ENCODE data around the gene HEXD. TPM values are rescaled to one million over a fixed set of nuclear protein-coding genes. Genes with fewer than 3 reads are reported as not detected.

Gene HEXD
- total and polyA plus RNA-seq, 12 donors: 8.9 to 292 (median 43.8) TPM

DNA sequence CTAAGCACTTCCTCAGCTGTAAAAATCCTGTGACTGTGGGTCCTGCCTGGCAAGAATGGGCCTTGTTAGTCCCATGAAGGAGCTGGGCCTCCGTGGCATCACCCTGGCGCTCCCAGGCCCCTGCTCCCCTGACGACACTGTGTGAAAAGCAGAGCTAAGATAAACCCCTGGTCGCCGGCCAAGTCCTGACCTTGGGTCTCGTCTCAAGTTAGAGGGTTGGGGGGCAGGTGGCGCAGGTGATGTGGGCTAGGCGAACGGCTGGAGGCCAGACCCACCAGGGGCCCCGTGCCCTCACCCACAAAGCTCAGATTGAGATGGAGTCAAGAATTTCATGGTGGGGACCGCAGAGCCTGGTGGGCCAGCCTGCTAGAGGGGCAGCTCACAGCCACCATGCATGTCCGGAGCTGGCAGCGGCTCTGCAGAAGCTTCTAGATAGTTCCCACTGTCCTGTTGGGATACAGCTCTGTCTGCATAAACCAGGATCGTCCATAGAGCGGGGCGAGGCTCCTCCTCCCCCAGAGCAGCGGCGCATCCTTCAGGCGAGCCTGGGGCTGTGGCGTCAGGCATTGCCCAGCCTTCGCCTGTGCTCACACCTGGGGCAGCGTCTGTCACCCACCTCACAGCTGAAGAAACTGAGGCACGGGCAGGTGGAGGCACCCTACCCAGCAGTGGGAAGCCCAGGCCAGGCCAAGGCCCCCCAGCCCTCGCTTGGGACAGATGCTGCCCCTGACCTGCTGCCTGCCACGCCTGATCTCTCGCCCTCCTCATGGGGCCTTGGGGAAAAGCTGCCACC, 20.4 kb downstream of the HEXD start:
- Histone ChIP-seq H3K4me1 (replicated peaks in 1 of 2) (peaks cover 5 to 6% of the 10 kb centered on the region in 2 donors), H3K4me3 (no peak overlapping the region), H3K27ac (no peak overlapping the region), H3K36me3 (replicated peaks in 1 of 2) (peaks cover 0 to 28% of the 10 kb centered on the region in 2 donors), H3K27me3 (no peaks in the 10 kb centered on the region), H3K9me3 (replicated peaks in 1 of 3) (no peaks in the 10 kb centered on the region)
- intact Hi-C loops (cut with DNase I): no loop called here
- DNase-seq: peak in 1 of 7 donors; percentile 52
- WGBS, 4 donors: 79 to 86% (median 80%) methylated on average over 11 to 26 of the region's 26 CpGs
- TF ChIP-seq, protein P1, sequence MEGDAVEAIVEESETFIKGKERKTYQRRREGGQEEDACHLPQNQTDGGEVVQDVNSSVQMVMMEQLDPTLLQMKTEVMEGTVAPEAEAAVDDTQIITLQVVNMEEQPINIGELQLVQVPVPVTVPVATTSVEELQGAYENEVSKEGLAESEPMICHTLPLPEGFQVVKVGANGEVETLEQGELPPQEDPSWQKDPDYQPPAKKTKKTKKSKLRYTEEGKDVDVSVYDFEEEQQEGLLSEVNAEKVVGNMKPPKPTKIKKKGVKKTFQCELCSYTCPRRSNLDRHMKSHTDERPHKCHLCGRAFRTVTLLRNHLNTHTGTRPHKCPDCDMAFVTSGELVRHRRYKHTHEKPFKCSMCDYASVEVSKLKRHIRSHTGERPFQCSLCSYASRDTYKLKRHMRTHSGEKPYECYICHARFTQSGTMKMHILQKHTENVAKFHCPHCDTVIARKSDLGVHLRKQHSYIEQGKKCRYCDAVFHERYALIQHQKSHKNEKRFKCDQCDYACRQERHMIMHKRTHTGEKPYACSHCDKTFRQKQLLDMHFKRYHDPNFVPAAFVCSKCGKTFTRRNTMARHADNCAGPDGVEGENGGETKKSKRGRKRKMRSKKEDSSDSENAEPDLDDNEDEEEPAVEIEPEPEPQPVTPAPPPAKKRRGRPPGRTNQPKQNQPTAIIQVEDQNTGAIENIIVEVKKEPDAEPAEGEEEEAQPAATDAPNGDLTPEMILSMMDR (IDR thresholded peaks at IDR 0.05): no peak
- TF ChIP-seq POLR2A (IDR thresholded peaks at IDR 0.05): no peak

DNA sequence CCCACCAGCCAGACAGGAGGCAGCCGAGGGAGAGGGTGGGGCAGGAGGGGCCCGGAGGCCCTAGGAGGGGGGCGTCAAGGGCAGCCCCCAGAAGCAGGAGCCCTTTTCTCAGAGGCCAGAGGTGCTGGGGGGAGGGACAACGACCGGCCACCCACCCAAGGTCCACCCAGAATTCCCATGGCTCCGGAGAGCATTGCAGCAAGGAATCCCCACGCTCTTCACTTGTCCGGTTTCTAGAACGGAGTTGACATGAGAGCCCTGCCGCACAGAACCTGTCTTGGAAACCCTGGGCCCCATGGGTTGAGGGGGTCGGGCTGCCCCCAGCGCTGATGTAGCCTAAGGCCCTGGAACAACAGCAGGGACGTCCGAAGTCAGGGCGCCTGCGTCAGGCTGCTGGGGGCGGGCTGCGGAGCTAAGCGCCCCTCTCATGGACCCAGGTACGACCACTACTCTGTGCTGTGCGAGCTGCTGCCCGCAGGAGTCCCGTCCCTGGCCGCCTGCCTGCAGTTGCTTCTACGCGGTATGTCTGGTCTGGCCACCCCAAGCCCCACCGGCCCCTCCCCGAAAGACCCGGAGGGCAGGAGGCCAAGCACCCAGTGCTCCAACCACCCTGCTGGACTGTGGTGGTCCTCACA, 21.2 kb downstream of the HEXD start:
- Histone ChIP-seq H3K4me1 (replicated peaks in 1 of 2) (peaks cover 9 to 11% of the 10 kb centered on the region in 2 donors), H3K9me3 (replicated peaks in 1 of 3) (no peaks in the 10 kb centered on the region), H3K36me3 (replicated peaks in 1 of 2) (peaks cover 0 to 26% of the 10 kb centered on the region in 2 donors), H3K27me3 (no peaks in the 10 kb centered on the region), H3K4me3 (no peak overlapping the region), H3K27ac (no peak overlapping the region)
- no peak for DNase-seq
- no peak for TF ChIP-seq POLR2A (IDR thresholded peaks at IDR 0.05)
- TF ChIP-seq, protein P1 (IDR thresholded peaks at IDR 0.05): no peak
- intact Hi-C loops (cut with DNase I): no loop called here
- WGBS, 4 donors: 77 to 93% (median 86%) methylated on average over 4 to 29 of the region's 29 CpGs

DNA sequence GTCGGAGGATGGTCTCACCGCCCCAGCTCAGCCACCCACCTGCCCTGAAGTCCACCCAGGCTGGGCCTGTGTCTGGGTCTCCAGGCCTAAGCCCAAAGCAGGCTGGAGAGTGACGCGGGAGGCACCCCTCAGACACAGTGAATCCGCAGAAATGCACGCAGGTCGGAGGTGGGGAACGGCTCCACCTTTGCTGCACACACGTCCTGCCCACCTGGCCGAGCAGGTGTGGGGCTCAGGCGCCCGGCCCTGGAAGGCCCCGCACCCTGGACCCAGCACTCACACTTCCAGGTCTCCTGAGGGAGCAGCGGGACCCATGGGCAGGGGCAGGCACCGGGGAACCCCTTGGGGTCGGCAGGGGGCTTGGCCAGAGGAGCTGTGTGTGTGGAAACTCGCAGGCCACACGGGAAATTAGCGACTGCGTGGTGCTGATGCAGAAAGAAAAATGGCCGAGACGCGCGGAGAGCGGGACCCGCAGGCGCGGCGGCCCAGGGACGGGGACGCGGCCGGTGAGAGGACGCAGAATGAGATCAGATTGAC, 21.8 kb downstream of the HEXD start:
- no peaks in the 10 kb centered on the region for H3K27me3 ChIP-seq
- intact Hi-C loops (cut with DNase I): no loop called here
- no peaks in the 10 kb centered on the region for H3K9me3 ChIP-seq (replicated peaks in 1 of 3)
- no peak overlapping the region for H3K4me3 ChIP-seq
- H3K27ac ChIP-seq: peak overlapping the region in 2 of 5 donors; percentile 58 to 68
- no peak for DNase-seq
- peaks cover 13 to 17% of the 10 kb centered on the region in 2 donors for H3K4me1 ChIP-seq (replicated peaks in 1 of 2)
- no peak for TF ChIP-seq POLR2A (IDR thresholded peaks at IDR 0.05)
- peaks cover 0 to 26% of the 10 kb centered on the region in 2 donors for H3K36me3 ChIP-seq (replicated peaks in 1 of 2)
- WGBS, 4 donors: 93 to 98% (median 94%) methylated on average over 18 to 34 of the region's 34 CpGs

DNA sequence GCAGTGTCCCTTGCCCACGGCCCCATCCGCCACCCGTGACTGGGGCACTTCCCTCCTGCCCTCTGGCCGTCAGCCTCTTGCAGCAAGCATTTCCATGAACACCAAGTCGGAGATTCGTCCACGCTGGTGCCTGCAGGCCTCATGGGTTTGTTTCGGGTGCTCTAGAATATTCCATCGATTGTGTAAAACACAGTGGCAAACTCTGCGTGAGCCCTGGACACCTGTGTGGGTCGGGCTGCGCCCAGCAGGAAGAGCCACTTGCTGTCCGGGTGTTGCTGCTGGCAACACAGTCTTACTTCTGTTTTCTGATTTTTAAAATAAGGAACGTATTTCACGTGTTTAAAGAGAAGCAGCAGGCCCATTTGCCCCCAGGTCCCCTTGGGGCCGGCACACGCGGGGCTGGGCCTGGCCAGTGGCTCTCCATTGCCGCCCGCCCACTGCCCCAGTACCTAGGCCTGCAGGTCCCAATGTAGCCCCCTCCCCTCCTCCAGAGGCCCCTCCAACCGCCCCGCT, 22.4 kb downstream of the HEXD start:
- Histone ChIP-seq H3K9me3 (replicated peaks in 1 of 3) (no peaks in the 10 kb centered on the region), H3K4me1 (replicated peaks in 1 of 2) (peaks cover 19 to 23% of the 10 kb centered on the region in 2 donors), H3K4me3 (no peak overlapping the region), H3K36me3 (replicated peaks in 1 of 2) (peaks cover 0 to 26% of the 10 kb centered on the region in 2 donors), H3K27me3 (no peaks in the 10 kb centered on the region), H3K27ac (peak overlapping the region in 2 of 5 donors; percentile 58 to 68)
- no peak for DNase-seq
- 67 to 80% (median 76%) methylated on average over 20 to 22 of the region's 22 CpGs for WGBS, 4 donors
- TF ChIP-seq POLR2A (IDR thresholded peaks at IDR 0.05): no peak
- TF ChIP-seq, protein P1 (IDR thresholded peaks at IDR 0.05): no peak
- intact Hi-C loops (cut with DNase I): no loop called here
